22Rv1 (cell line): Measurements from ENCODE around the gene EPAS1.

Source experiments
- CTCF ChIP-seq: fragments of 450-650 bp; IDR thresholded peaks from 2 replicates; pipeline ENCODE4 v1.5.1; 2017; ENCODE audit warnings: mild to moderate bottlenecking
- ZFX ChIP-seq: fragments of 450-650 bp; IDR thresholded peaks from 2 replicates; pipeline ENCODE4 v1.6.1; 2017; ENCODE audit warnings: antibody characterized with exemption, borderline replicate concordance

DNA sequence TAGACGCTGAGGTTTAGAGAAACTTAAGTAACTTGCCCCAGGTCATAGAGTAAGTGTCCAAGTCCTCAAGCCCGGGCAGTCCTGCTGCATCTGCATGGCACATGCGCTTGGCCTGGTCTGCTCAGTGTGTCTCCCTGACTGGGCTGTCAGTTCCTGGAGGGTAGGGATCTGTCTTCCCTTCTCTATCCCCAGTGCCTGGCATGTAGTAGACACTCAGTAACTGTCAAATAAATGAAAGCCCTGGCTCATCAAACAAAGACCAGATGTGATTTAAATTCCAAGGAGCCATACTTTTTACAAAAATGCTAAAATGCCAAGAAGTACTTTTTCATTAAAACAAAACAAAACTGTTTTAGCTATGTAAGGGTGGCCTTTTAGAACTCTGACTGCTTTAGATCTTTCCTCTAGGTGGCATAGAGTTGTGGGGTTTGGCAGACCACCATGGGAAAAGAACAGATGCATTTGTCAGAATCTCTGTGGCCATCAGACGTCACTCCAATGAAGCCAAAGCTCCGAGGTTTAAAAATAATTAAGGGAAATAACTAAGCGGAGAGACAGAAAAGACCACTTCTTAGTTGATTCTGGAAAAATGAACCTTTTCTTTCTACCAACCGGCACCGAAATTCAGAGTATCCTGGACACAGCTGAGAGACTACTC, 34.0 kb downstream of the EPAS1 start:
- no peak for TF ChIP-seq CTCF
- TF ChIP-seq ZFX: no peak
